ENCODE data around the gene DPP10.
"Not testable (repeated sequence)": the region's sequence is repeated elsewhere in the genome, so short reads cannot be mapped to it uniquely, and the experiment has no call there.

The DPP10 gene

DNA sequence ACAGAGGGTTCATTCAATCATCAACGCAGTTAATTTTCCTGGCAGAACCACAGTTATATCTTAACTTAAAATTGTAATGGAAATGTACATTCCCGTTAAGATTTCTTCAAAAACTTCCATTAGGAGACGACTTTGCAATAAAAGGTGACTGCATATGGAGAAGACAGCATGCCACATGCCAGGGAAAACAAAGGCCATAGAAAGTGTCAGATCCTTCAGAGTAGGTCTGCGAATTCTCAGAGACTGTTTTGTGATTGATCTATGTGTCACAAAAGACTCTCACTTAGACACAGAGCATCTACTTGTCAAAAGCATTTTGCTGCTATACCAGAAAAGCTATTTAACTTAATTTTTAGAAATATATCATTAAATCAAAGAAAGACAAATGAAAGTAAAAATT lies 274.6 kb downstream of the DPP10 start:
- no peak for DNase-seq (ENCODE audit: low read depth in 2 of 2)

DNA sequence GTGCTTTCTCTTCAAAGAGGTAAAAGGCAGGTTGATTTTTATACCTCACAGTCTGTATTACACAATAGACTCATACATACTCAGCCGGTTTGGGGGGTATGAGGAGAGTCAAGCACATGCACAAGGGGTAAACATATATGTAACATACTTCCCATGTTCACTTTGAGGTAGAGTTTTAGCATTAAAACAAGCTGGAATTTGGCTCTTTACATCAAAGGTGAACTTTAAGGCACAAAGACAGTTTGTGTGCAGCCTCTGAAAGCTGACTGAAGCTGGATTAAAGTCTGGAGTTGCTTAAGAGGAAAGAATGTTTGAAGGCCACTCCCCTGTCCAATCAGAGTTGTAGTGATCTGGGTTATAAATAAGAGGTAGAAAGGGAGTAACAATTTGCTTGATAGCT lies 282.0 kb downstream of the DPP10 start:
- no peak for DNase-seq (ENCODE audit: low read depth in 2 of 2)

DNA sequence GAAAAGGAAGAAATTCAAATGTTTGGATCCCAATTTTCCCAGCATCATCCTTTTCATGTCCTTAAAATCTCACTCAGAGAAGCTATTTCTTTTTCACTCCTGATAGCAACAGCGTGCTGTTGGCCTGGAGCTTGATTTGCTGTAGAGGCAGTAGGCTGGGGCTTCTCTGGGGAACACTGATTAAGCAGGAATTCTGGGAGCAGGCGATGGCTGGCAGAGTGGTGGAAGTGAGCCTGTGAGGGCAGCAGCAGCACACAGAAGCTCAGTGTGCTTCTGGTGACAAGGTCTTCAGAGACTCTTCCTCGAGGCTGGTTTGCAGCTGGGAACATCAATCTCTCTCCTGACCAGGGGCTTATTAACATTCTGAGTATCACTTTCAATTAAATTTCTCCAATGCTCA lies 284.6 kb downstream of the DPP10 start:
- DNase-seq (ENCODE audit: low read depth in 2 of 2): no peak

DNA sequence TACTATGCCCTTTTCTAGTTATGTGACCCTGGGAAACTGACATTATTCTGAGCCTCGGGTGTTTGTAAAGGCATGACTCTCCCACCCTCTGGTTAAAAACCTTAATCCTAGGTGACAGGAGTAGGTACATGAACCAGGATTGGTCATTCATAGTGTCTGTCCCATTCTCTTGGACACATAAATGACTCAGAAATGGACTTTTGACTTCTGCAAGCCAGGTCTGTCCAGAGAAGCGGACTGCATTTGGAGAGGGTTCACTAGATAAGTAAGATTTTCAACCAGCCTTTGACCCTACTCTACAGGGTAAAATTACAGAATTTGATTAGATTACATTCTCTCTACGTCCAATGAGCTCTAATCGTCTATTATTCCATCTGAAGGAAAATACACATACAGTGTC lies 285.9 kb downstream of the DPP10 start:
- no peak for DNase-seq (ENCODE audit: low read depth in 2 of 2)

DNA sequence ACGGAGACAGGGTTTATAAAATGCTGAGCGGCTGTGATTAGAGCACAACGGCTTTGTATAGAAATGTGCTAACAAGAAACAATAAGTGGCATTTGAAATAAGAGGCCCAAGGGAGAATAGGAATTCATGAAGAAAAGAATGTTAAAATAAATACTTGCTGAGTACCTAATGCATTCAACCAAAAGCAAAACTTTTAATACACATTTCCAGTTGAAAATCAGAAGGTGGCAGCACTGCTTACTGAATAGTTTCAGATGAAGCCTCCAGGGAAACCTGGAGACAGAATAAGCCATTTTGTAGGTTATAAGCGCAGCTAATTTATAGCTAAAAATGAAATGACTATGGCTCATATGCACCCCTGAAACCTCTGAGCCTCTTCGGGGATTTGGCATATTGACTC lies 286.6 kb downstream of the DPP10 start:
- DNase-seq (ENCODE audit: low read depth in 2 of 2): no peak

DNA sequence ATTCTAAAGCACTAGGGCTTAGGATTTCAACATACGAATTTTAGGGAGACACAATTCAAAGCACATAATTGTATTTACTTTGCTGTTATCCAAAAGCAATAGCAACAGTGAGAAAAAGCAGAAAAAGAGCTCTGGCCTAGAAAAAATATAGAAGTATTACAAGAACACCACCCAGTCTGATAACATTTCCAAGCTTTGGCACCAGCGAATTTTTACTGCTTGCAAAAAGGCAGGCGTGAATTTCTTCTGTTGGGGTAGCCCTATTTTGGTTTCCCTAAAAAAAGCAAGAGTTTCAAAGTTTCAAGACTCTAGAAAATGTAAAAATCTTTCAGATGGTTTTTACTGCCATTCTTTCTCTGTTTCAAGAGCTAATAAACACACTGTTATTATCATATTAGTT lies 292.7 kb downstream of the DPP10 start:
- no peak for DNase-seq (ENCODE audit: low read depth in 2 of 2)

DNA sequence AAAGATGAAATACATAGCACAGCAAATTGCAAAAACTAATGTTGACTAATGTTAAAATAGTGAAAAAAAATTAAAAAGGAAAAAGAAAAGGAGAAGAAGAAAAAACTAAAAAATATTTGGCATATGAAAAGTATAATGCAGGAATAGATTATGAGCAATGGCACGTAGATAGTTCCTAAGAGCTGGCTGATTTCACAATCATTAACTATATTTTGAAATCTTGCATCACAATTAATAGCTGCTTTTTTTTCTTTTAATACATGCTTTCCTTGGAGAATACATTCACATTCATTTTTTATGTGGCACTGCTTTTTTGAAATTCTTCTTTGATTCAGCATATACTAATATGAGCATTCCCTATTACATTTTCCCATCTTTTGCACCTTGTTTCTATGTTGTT lies 299.8 kb downstream of the DPP10 start:
- no peak for DNase-seq (ENCODE audit: low read depth in 2 of 2)

DNA sequence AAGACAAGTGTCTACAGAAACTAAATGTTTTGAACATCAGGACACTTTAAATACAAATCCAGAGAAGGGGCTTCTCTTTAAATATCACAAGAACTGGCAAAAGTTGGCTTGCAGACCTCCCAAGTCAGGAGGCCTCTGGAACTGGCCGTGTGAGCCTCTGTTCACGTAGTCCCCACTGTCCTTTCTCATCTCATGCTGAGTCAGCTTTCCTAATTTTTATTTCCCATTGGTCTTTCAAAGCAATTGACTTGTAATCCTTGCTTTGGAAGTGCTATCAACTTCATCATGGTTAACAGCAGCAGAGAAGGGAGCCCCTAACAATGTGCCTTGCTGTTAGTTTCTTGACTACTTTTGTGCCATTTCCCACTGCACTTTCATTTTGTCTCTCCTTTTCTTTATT lies 303.3 kb downstream of the DPP10 start:
- DNase-seq (ENCODE audit: low read depth in 2 of 2): no peak

DNA sequence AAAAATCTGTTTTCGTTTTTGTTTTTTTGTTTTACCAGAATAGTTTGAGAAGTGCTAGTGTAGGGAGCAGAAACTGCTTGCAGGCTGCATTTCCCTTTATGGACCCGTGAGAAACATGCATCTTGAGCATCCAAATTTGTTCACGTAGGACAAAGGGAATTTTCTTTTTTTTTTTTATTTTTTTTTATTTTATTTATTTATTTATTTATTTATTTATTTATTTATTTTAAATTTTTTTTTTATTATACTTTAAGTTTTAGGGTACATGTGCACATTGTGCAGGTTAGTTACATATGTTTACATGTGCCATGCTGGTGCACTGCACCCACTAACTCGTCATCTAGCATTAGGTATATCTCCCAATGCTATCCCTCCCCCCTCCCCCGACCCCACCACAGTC lies 305.7 kb downstream of the DPP10 start:
- not testable (repeated sequence) for DNase-seq (ENCODE audit: low read depth in 2 of 2)

DNA sequence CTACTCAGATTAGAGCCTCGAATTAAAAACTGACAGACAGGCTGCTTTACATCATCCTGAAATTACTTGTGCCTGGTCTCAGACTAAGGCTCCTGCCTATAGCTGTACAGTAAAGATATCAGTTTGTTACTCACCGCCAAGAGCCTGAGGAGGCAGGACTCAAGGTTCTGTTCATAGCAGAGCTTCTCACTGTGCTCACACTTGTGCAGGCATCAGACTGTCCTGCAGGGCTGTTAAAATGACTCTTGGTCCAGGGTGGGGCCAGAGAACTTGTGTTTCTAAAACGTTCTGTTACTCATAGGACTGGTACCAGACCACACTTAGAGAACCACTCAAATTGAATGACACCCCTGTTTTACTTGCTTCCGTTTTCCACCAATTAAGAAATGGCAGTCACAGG lies 310.0 kb downstream of the DPP10 start:
- DNase-seq (ENCODE audit: low read depth in 2 of 2): no peak

DNA sequence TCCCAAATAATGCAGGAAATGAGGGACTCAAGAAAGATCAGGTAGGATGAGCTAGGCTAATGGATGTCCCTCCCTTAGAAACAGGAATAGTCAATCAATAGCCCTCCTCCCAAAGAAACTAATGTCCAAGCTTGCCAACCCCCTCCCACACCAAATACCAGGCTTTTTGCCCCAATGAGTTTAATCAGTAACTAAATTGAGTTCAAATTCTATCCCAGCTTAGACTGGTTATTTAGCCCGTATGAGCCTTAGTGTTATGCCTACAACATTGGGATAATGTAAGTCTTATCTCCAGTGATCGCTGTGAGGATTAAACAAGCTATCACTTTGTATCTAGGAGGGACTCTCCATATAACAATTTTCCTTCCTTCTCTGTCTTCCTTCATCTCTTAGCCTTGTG lies 310.7 kb downstream of the DPP10 start:
- DNase-seq (ENCODE audit: low read depth in 2 of 2): no peak

DNA sequence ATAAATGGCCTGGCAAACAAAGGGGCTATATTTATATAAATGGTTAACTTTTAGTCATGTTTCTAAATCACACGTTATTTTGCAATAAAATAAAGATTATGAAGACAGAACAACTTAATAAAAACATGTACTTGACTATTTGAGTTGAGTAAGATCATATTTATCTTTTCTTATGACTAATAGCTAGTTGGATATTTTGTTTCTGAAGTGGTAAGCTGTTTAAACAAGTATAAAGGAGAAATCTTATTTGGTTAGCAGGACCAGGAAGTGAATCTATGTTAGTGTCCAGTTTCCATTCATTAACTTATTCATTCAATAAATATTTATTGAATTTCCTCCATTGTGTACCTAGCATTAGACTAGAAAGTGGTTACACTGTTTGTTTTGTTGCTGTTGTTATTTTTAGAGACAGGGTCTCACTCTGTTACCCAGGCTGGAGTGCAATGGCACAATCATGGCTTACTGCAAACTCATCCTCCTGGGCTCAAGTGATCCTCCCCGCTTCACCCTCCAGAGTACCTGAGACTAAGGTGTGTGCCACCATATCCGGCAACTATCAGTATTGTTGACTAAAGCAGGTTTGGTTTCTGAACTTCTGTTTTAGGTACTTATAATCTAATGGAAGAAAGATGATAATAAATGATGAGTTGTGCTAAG lies 312.6 kb downstream of the DPP10 start:
- DNase-seq (ENCODE audit: low read depth in 2 of 2): no peak

DNA sequence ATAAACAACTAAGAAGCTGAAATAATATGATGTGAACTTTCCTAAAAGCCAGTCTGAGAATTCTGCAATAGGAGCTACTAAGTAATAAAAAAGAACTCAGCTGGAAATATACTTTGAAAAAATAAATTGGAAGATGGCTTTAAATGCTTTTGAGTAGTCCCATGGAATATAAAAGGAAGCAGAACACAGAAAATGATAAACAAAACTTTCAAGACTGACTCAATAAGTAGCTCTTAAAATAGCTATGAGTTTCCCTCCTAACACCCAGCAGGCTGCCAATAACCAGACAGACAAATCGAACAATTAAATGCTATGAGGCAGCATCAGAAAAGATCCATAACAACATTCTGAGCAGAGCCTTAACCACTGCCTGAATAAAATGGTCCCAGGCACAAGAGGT lies 319.9 kb downstream of the DPP10 start:
- DNase-seq (ENCODE audit: low read depth in 2 of 2): no peak

DNA sequence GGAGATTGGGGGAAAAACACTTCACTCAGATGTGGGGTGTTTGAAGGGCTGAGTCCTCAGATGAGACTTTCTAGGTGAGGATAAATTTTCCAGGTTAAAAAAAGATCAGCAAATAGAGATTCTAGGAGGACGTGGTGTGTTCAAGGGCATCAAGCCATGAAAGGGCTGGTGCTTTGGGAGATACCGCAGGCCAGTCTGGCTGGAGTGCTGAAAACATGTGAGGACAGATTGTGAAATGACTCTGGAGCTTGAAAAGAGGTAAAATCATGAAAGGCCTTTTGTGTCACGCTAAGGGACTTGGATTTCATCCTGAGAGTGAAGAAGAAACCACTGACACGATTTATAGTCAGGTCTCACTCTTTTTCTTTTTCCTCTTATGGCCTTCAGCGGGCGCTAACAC lies 320.5 kb downstream of the DPP10 start:
- no peak for DNase-seq (ENCODE audit: low read depth in 2 of 2)

DNA sequence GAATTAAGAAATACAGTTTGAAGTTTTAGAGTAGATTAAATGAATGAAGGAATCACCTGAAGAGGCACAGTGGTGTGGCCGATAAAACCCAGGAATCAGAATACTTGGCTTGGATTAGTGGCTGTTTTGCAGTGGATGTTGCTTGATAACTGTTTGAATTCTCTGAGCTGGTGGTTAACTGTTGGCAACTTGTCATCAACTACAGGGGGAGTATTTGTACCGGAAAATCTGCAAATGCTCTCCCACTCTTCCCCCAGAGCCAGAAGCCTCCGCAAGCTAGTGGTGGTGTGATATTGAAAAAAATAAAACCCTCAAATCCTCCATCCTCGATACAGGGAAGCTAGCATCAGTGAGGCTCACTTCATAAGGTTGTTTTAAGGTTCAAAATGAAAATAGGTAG lies 326.7 kb downstream of the DPP10 start:
- no peak for DNase-seq (ENCODE audit: low read depth in 2 of 2)

DNA sequence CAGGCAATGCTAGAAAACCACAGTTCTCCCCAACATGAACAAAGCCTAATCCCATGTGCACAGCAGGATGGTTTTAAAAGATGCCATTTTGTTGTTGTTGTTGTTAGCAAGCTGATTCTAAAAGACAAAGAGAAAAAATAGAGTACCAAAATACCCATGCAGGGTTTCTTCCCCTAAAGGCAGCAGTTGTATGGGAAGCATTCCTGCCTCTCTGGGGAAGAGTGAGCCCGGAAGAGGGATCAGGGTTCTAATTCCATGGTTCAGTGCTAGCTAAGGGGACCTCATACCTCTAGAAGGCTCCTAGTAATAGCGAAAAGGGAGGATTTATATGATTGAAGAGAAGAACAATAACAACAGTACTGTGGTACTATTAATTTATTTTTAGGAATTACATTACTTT lies 327.6 kb downstream of the DPP10 start:
- no peak for DNase-seq (ENCODE audit: low read depth in 2 of 2)

DNA sequence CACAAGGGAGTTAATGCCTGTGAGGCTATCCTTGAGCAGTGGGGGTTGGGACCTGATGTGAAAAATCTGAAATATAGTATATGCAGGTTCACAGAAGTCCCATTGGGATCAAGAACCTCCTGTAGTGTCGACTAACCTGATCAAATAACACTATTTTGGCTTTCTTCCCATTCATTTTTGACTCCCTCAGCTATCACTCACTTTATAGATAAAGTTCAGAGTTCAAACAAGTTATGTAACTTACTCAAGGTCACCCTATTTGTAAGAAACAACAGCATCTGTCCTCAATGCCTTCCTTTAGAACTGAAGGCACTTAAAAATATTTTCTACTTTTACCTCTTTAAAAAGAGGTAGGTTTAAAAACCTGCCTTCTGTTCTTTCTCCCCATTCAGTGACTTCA lies 341.6 kb downstream of the DPP10 start:
- no peak for DNase-seq (ENCODE audit: low read depth in 2 of 2)

DNA sequence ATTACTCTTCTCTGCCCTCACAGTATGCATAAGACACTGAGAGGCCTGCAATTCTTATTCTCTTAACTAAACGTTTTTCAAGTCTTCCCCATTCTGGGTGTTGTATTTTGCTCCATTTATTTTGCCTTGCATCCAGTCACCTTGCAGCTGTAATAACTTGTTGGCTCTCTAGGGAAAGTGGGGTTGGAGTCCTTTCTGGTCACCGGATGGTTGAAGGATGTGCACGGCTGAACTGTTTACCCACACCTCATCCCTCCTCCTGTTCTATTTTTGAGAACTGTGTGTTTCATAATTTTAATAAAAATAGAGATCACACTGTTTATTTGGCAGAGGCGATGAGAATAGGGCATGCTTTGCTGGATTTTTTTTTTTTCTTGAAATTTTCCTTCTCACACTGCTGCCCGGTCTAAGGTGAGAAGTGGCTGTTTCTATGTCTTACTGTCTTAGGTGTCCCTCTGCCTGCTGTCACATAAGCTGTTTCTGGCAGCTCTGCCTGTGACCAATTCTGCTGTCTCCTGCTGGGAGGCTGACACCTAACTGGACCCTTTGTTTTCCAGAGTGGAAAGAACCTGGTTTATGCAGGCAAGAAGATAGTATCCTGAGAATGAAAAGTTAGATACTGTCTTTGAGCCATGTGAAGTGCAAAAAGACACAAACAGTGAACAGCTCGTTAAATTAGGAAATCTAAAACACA lies 342.6 kb downstream of the DPP10 start:
- no peak for DNase-seq (ENCODE audit: low read depth in 2 of 2)

DNA sequence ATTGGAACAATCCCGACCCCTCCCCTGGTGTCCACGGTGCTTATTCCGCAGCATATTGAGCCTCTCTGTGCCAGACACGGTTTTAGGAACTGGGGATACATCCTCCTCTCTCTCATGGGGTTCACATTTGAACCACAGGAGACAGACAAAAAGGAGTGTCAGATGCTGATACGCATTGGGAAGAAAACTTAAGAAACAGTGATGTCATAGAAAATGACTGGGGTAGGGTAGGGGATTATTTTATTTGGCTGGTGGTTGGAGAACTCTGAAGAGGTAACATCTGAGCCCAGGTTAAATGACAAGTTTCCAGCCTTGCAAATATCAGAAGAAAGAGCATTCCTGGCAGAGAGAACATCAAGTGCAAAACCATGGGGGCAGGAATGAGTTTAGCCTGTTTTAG lies 344.5 kb downstream of the DPP10 start:
- no peak for DNase-seq (ENCODE audit: low read depth in 2 of 2)

DNA sequence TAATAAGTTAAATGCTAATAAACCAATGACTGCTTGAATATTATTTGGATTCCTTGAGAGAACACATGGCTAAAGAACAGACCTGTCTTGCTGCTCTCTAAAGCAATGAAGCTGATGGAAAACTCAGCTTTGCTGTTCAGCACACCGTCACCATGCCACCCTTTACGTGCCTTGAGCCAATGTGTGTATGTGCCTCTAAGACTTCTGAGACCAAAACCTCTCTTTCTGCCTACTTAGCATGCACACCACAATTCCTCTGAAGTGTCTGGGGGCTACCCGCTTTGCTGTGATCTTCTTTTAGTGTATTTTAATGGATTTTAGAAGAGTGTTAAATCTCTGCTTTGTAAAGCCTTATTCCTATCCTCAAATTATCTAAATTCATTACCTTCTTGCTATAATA lies 345.0 kb downstream of the DPP10 start:
- DNase-seq (ENCODE audit: low read depth in 2 of 2): no peak

DNA sequence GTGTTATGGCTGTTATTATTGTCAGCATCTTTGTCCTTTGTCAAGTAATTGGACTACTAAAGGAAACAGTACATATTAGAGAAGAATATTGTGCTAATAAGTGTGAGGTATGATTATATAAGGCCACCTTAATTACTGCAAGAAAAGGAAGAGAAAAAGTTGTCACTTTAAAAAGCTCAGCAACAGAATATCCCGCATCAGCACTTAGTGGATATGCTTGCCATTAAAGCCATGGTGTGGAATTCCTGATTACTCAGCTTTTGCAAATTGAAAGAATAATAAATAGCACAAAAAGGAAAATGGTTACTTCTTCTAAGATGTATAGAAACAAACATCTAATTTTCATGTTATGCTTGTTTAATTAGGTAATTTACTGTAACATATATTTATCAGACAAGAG lies 347.5 kb downstream of the DPP10 start:
- DNase-seq (ENCODE audit: low read depth in 2 of 2): no peak

DNA sequence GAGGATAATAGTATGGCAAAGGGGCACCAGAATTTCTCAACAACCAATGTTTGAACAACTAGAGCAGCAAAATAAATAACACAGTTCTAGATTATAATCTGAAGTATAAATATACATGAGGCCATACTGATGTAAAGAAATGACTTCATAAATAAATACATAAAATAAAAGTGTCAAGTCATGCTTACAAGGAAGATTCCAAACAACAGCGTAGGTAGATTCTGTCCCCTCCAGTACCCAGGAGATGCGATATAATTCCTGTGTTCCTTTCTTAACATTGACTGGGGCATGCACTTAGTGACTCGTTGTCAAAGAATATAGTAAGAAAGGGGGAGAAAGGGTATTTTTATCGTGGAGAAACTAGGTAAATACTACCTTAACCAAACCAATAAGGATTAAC lies 355.1 kb downstream of the DPP10 start:
- DNase-seq (ENCODE audit: low read depth in 2 of 2): no peak

DNA sequence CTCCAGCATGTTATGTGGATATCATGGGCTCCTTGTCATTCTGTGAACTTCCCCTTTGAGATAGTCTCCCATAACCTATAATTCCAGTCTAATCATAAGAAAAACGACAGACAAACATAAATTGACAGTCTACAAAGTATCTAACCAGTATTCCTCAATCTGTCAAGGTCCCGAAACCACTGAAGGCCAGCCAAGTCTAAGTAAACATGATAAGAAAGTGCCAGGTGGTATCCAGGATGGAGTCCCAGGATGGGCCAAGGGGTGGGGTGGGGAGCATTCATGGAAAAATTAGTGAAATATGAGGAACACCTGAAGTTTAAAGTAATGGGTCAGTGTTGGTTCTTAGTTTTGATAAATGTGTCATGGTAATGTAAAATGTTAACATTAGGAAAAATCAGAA lies 355.5 kb downstream of the DPP10 start:
- no peak for DNase-seq (ENCODE audit: low read depth in 2 of 2)

DNA sequence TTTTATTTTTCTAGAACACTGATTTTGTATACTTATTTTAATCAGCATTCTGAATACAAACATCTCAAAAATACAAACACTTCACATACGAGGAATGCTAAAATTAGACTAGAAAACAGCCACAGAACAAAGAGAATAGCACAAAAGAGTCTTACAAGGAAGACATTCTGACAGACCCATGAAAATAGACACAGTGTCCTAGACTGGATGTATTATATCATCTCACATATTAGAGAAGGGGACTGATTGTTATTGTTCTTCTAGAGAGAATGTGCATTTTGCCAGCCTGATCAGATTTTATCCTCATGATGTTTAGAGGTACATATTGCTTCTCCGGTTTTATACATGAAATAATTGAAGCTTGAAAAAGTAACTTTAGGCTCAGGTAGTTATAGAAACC lies 357.9 kb downstream of the DPP10 start:
- DNase-seq (ENCODE audit: low read depth in 2 of 2): no peak

Data from activated CD4-positive, alpha-beta T cell treated with anti-CD3 and anti-CD28 coated beads for 24 hours (primary cell).